Germinal center (tissue), 1 donor: ENCODE data around the gene TRMT10C.
"Not testable (repeated sequence)": the region's sequence is repeated elsewhere in the genome, so short reads cannot be mapped to it uniquely, and the experiment has no call there.

Source experiments
- DNase-seq: peaks from one replicate; pipeline ENCODE4 v3.0.0; 2012; ENCODE audit warnings: mixed read lengths, low spot score

The TRMT10C gene

GRCh38 chr3:101548527-101549105 lies 13.1 kb upstream of the TRMT10C start:
- DNase-seq = no peak

- DNase-seq = no peak
These were observed 12.2 kb upstream of the TRMT10C start for GRCh38 chr3:101549473-101549872.

GRCh38 chr3:101551359-101552081 lies 10.1 kb upstream of the TRMT10C start:
- not testable (repeated sequence) for DNase-seq

- not testable (repeated sequence) for DNase-seq
These were observed 8.3 kb upstream of the TRMT10C start for GRCh38 chr3:101553381-101553780.

GRCh38 chr3:101556064-101556463 lies 5.6 kb upstream of the TRMT10C start:
- DNase-seq = no peak

- DNase-seq = no peak
These were observed 6.1 kb downstream of the TRMT10C start for GRCh38 chr3:101567528-101568317.

- DNase-seq = no peak
These were observed 9.6 kb downstream of the TRMT10C start for GRCh38 chr3:101571028-101571895.

- DNase-seq = peak; percentile 91
These were observed 12.1 kb downstream of the TRMT10C start, which contains the start of gene PCNP for GRCh38 chr3:101573449-101574387. TSS of gene PCNP (plus strand) at chr3:101574180. CDS start at chr3:101574216, 36 bp downstream.

- peak; percentile 12 for DNase-seq
These were observed 12.9 kb downstream of the TRMT10C start for GRCh38 chr3:101574388-101575112.

GRCh38 chr3:101577286-101577685 lies 15.6 kb downstream of the TRMT10C start:
- peak; percentile 56 for DNase-seq

- DNase-seq = no peak
These were observed 26.9 kb downstream of the TRMT10C start for GRCh38 chr3:101588616-101589015.

GRCh38 chr3:101591071-101591470 lies 29.4 kb downstream of the TRMT10C start:
- no peak for DNase-seq

GRCh38 chr3:101602731-101603130 lies 41.1 kb downstream of the TRMT10C start:
- DNase-seq = no peak

- no peak for DNase-seq
These were observed 41.5 kb downstream of the TRMT10C start for GRCh38 chr3:101603184-101603583.

GRCh38 chr3:101605398-101605797 lies 43.7 kb downstream of the TRMT10C start:
- not testable (repeated sequence) for DNase-seq

- peak; percentile 14 for DNase-seq
These were observed 49.4 kb downstream of the TRMT10C start for GRCh38 chr3:101611023-101611422.

- DNase-seq = not testable (repeated sequence)
These were observed 51.3 kb downstream of the TRMT10C start for GRCh38 chr3:101613014-101613413.

GRCh38 chr3:101615525-101615924 lies 53.9 kb downstream of the TRMT10C start:
- no peak for DNase-seq
